LNCaP clone FGC (cell line): Measurements from ENCODE around the gene PDGFB.

ENCODE experiments used
- DNase-seq: peaks from one replicate; pipeline ENCODE4 v3.0.0-alpha.2; 2011; ENCODE audit warnings: low read depth
- H3K4me3 ChIP-seq: 2 replicates; pipeline ENCODE4 v1.5.1; 2011; ENCODE audit warnings: mild to moderate bottlenecking, low read depth, low read length, control low read depth
- CTCF ChIP-seq: IDR thresholded peaks from 2 replicates; pipeline ENCODE4 v1.5.1; 2012; ENCODE audit warnings: mild to moderate bottlenecking; ENCODE audit not compliant: control insufficient read depth, insufficient read depth; ENCODE audit errors: extremely low read depth

PDGFB gene

DNA sequence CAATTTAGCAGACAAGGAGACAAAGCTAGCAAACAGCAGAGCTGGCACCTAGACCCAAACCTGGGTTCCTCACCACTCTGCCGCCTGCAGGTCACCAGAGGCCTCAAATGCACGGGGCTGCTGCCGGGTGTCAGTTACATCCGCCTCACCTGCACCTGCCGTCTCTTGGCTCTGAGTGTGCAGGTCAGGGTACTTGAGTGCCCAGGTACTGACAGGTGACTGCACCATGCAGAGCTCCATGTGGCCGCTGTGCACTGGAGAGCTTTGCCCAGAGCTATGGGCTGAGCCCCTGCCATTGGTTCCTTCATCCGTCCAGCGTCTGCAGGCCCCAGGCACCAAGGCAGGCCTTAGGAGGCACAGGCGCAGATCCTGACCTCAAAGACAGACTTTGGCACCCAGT is 35.0 kb downstream of the PDGFB start:
- H3K4me3 ChIP-seq = no peak overlapping the region
- no peak for DNase-seq

DNA sequence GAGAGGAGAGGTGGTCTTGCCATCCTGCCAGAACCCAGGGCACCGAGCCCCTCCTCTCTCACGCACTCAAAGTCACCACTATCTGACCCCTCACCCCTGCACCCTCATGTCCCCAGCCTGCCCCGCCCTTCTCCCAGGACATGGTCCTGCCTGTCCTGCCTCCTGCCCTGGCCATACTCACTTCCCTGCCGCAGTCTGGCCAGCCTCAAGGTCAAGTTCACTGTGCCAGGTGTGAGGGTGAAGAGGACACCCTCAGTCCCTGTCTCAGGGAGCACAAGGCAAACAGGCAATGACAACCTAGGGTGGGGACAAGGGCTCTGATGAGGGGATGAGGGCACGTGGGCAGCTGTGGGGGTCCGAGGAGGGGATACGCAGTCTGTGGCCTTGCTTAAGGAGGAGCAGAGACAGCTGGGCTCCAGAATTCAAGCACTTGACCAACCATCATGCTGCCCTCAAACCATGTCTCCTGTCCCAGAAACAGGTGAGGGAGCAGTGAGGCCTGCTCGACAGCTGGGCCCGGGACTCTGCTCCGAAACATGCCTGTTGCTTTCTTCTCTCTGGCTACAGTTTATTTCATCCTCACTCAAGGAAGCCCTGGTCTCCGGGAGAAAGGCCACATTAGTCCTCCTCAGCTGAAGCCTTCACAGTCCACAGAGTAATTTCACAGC is 36.6 kb downstream of the PDGFB start:
- TF ChIP-seq CTCF = no peak
- no peak overlapping the region for H3K4me3 ChIP-seq
- DNase-seq = no peak

More for the DNA sequence above, 35.0 kb downstream of the PDGFB start:
- no peak for TF ChIP-seq CTCF

DNA sequence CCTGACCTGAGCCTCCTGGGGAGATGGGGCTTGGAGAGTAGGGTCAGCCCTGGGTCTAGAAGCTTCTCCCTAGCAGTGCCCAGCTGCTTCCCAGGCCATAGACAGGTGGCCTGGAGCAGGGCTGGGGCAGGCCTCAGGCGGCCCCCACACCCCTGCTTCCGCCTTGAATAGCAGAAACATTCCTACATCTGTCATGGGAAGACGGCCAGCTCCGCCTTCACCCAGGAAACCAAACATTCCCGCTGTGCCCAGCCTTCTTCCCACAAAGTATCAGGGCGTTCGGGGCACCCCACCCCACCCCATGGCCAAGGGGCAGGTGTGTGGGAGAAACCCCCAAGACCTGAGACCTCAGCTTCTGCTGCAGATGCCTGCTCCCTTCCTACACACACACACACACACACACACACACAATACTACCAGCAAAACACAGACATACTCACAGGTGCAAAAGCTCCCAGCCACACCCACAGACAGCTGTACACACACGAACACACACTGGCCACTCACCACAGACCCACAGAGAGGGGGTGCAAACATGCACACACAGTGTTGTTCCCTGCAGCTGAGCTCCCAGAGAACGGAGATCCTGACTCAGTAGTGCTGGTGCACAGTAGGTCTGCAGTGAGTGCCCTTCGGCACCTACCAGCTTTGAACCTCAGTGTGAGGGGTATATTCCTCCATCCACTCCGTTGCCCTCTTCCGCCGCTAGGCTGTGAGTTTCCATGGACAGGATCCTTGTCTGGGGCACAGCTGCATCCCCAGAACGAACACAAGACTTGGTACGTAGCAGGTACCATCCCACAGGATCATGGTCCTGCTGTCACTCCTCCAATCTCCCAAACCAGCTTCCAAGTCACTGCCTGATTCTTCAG is 37.4 kb downstream of the PDGFB start:
- DNase-seq = no peak
- H3K4me3 ChIP-seq = no peak overlapping the region
- no peak for TF ChIP-seq CTCF

DNA sequence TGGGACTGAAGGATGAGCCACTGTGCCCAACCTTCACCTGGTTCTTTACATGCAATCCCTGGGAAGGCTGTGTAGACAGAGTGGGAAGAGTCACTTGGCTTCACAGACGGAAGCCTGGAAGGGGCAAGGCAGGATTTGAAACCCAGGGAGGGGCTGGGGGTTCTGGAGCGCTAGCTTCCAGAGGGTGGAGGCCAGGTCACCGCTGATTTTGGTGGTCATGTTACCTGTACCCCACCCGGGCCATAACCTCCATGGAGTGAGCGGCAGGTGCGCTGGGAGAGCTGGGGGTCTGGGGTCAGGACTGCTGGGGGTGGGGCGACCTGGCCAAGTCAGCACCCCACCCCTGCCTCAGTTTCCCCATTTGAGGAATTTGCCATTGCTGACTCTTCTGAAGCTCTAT is 38.3 kb downstream of the PDGFB start:
- no peak for TF ChIP-seq CTCF
- no peak for DNase-seq
- no peak overlapping the region for H3K4me3 ChIP-seq

GRCh38 chr22:39205344-39206021 is 39.3 kb downstream of the PDGFB start:
- TF ChIP-seq CTCF = no peak
- no peak overlapping the region for H3K4me3 ChIP-seq
- no peak for DNase-seq

- no peak for DNase-seq
- no peak overlapping the region for H3K4me3 ChIP-seq
- no peak for TF ChIP-seq CTCF
Measured at GRCh38 chr22:39204216-39204615, 40.6 kb downstream of the PDGFB start.
